Left kidney (tissue), 2 donors: ENCODE results near the gene TXNRD2. TPM values are rescaled to one million over a fixed set of nuclear protein-coding genes. Genes with fewer than 3 reads are reported as not detected.
"Not testable (repeated sequence)": the region's sequence is repeated elsewhere in the genome, so short reads cannot be mapped to it uniquely, and the experiment has no call there.

Experiments used
- DNase-seq: peaks from one replicate; pipeline ENCODE4 v3.0.0-alpha.2; 2013
- polyA plus RNA-seq: library from polyadenylated mRNA; unstranded; fragments of 120-200 nt; gene quantifications from one replicate; pipeline ENCODE4 v1.2.1, GENCODE V29; 2013; ENCODE audit not compliant: insufficient read length

Gene TXNRD2
- polyA plus RNA-seq, 1 donor: 27.7 TPM

GRCh38 chr22:19926028-19926427 is 15.6 kb downstream of the TXNRD2 start:
- DNase-seq: not testable (repeated sequence)

- no peak for DNase-seq
Observed at GRCh38 chr22:19923914-19924513, 17.6 kb downstream of the TXNRD2 start.

GRCh38 chr22:19921544-19922081 is 20.0 kb downstream of the TXNRD2 start:
- DNase-seq: no peak

GRCh38 chr22:19919701-19920363 is 21.8 kb downstream of the TXNRD2 start:
- DNase-seq: no peak

- DNase-seq: no peak
Observed at GRCh38 chr22:19918332-19919106, 23.1 kb downstream of the TXNRD2 start.

- DNase-seq: no peak
Observed at GRCh38 chr22:19917389-19918138, 24.1 kb downstream of the TXNRD2 start.

- DNase-seq: no peak
Observed at GRCh38 chr22:19916941-19917340, 24.7 kb downstream of the TXNRD2 start.

GRCh38 chr22:19916006-19916405 is 25.6 kb downstream of the TXNRD2 start:
- DNase-seq: no peak

GRCh38 chr22:19915287-19915954 is 26.2 kb downstream of the TXNRD2 start:
- no peak for DNase-seq

GRCh38 chr22:19914201-19914943 is 27.2 kb downstream of the TXNRD2 start:
- no peak for DNase-seq

- DNase-seq: no peak
Observed at GRCh38 chr22:19913337-19913936, 28.2 kb downstream of the TXNRD2 start.

GRCh38 chr22:19912271-19912999 is 29.2 kb downstream of the TXNRD2 start:
- no peak for DNase-seq

- no peak for DNase-seq
Observed at GRCh38 chr22:19911540-19912270, 29.9 kb downstream of the TXNRD2 start.

GRCh38 chr22:19910180-19910744 is 31.4 kb downstream of the TXNRD2 start:
- DNase-seq: no peak

GRCh38 chr22:19909350-19910179 is 32.1 kb downstream of the TXNRD2 start:
- peak; percentile 72 for DNase-seq

GRCh38 chr22:19907902-19908301 is 33.7 kb downstream of the TXNRD2 start:
- DNase-seq: not testable (repeated sequence)

- not testable (repeated sequence) for DNase-seq
Observed at GRCh38 chr22:19906864-19907263, 34.8 kb downstream of the TXNRD2 start.
